ENCODE data around the gene PPP2CA. TPM values are rescaled to one million over a fixed set of nuclear protein-coding genes. Genes with fewer than 3 reads are reported as not detected.
"Not testable (repeated sequence)": the region's sequence is repeated elsewhere in the genome, so short reads cannot be mapped to it uniquely, and the experiment has no call there.

PPP2CA gene
- total RNA-seq, 1 donor, result 76.6 TPM

GRCh38 chr5:134263801-134264200 is 37.9 kb upstream of the PPP2CA start:
- TF ChIP-seq, protein P1, sequence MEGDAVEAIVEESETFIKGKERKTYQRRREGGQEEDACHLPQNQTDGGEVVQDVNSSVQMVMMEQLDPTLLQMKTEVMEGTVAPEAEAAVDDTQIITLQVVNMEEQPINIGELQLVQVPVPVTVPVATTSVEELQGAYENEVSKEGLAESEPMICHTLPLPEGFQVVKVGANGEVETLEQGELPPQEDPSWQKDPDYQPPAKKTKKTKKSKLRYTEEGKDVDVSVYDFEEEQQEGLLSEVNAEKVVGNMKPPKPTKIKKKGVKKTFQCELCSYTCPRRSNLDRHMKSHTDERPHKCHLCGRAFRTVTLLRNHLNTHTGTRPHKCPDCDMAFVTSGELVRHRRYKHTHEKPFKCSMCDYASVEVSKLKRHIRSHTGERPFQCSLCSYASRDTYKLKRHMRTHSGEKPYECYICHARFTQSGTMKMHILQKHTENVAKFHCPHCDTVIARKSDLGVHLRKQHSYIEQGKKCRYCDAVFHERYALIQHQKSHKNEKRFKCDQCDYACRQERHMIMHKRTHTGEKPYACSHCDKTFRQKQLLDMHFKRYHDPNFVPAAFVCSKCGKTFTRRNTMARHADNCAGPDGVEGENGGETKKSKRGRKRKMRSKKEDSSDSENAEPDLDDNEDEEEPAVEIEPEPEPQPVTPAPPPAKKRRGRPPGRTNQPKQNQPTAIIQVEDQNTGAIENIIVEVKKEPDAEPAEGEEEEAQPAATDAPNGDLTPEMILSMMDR (IDR thresholded peaks at IDR 0.05; ENCODE audit: insufficient read depth, low read length), result no peak
- no peak overlapping the region for H3K4me3 ChIP-seq (ENCODE audit: low read depth, low read length)
- no peak for DNase-seq (ENCODE audit: low read depth)

GRCh38 chr5:134262629-134263028 is 36.8 kb upstream of the PPP2CA start:
- not testable (repeated sequence) for DNase-seq (ENCODE audit: low read depth); H3K4me3 ChIP-seq (ENCODE audit: low read depth, low read length)

DNA sequence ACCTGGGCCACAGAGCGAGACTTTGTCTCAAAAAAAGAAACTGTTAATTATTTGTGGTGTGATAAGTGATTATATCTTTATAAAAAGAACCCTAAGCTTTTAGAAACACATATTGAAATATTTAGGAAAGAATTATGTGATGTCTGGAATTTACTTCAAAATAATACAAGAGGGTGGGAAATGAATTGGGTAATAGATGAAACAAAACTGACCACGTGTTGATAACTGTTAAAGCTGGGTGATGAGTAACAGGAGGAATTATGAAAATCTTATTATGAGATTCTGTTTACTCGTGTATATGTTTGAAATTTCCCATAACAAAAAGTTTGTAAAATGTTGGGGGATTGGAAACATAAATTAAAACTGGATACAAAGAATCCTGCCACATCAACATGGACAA is 33.0 kb upstream of the PPP2CA start:
- H3K4me3 ChIP-seq (ENCODE audit: low read depth, low read length), result no peak overlapping the region
- DNase-seq (ENCODE audit: low read depth), result peak; percentile 38
- TF ChIP-seq, protein P1 (IDR thresholded peaks at IDR 0.05; ENCODE audit: insufficient read depth, low read length), result no peak

GRCh38 chr5:134257176-134257575 is 31.3 kb upstream of the PPP2CA start:
- no peak for DNase-seq (ENCODE audit: low read depth)
- no peak overlapping the region for H3K4me3 ChIP-seq (ENCODE audit: low read depth, low read length)
- TF ChIP-seq, protein P1 (IDR thresholded peaks at IDR 0.05; ENCODE audit: insufficient read depth, low read length), result no peak

DNA sequence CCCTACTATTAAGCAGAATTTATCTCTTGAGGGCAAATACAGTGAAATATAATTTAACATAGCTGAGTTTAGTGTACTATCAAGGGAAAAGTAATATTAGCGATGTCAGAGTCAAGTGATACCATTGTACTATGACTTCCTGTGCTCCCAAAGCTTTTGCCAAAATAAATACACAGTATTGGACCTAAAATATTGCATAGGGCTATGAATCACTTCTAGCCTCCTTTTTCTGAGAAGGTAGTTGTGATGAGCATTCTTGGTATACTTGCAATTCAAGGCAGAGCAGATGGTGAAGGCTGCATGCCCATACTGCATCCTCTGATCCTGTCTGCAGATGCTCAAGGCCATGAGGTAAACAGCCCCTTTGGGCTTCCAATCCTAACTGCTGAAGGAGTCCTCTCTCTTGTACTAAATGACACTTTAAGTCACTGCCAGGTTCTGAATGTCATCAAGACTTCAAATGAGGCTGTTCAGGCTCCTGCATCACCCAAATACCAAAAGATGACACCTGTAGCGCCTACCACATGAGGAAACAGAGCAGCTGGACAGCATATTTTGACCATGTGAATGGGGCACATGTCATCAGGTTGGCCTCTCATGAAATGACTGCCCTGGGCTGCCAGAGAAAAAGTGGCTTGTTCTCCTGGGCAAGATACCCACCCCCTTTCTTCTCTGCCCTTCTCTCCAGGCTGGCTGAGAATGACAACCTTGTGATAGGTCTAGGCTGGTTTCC is 29.7 kb upstream of the PPP2CA start:
- H3K4me3 ChIP-seq (ENCODE audit: low read depth, low read length), result no peak overlapping the region
- DNase-seq (ENCODE audit: low read depth), result peak; percentile 84
- TF ChIP-seq, protein P1 (IDR thresholded peaks at IDR 0.05; ENCODE audit: insufficient read depth, low read length), result no peak

DNA sequence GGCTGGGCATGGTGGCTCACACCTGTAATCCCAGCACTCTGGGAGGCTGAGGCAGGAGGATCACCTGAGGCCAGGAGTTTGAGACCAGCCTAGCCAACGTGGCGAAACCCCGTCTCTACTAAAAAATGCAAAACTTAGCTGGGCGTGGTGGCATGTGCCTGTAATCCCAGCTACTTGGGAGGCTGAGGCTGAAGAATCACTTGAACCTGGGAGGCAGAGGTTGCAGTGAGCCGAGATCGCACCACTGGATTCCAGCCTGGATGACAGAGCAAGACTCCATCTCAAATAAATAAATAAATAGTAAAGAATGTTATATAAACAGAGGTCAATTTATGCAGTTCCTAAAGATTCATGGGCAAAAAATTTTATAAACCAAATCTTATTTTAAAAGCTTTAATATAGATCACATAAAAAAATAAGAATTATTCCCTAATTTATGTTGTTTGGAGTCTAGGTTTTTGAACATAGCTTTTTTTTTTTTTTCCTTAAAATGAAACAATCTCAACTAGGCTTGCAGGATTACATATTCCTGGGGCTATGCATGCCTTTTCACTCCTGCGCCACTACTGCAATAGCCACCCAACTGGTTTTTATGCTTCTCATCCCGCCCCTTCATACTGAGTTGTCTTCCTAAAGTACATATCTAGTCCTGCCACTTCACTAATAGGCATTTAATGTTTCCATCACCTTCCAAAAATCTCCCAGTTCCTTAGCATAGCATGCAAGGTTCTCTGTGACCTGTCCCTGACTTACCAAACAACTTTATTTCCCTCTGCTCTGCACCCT is 27.7 kb upstream of the PPP2CA start:
- not testable (repeated sequence) for H3K4me3 ChIP-seq (ENCODE audit: low read depth, low read length)

DNA sequence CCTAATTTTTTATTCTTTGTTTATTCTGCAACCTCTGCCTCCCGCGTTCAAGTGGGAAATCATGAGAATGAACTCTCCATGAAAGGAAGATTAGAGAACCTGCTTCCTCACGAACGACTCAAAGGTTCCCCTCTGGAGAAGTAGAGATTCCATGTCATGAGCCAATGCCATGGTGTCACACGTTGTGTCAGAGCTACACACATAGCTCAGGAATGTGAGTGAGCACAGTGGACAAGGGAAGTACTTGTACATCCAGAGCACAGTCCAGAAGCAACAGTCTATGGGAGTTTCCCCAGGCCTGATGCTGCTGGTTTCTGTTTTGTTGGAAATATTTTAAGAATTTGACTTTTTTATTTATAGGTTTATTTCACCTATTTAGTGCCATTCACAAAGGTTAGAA is 26.8 kb upstream of the PPP2CA start:
- no peak overlapping the region for H3K4me3 ChIP-seq (ENCODE audit: low read depth, low read length)
- TF ChIP-seq, protein P1 (IDR thresholded peaks at IDR 0.05; ENCODE audit: insufficient read depth, low read length), result no peak
- peak; percentile 80 for DNase-seq (ENCODE audit: low read depth)

More for the DNA sequence above, 27.7 kb upstream of the PPP2CA start:
- DNase-seq (ENCODE audit: low read depth), result not testable (repeated sequence)

All from fibroblast of the aortic adventitia (primary cell).